ENCODE measurements around the gene KIF15. TPM values are rescaled to one million over a fixed set of nuclear protein-coding genes. Genes with fewer than 3 reads are reported as not detected.
"Not testable (repeated sequence)": the region's sequence is repeated elsewhere in the genome, so short reads cannot be mapped to it uniquely, and the experiment has no call there.

Gene KIF15
- total RNA-seq, 2 experiments from 2014 or later = 38.1 to 41.9 TPM

GRCh38 chr3:44833394-44833793 is 71.8 kb downstream of the KIF15 start:
- ChIA-PET POLR2A (no interaction called here), CTCF (no interaction called here)
- DNase-seq (no peak), ATAC-seq (no peak)
- Mint-ChIP-seq H3K4me3 (no peak overlapping the region), H3K27ac (no peak overlapping the region), H3K9me3 (peaks cover 12% of the 10 kb centered on the region), H3K4me1 (ENCODE audit: low read depth) (no peaks in the 10 kb centered on the region), H3K27me3 (no peaks in the 10 kb centered on the region), H3K36me3 (ENCODE audit: low read depth) (peaks cover 51% of the 10 kb centered on the region)
- no peak for TF ChIP-seq CTCF (IDR thresholded peaks at IDR 0.05)
- intact Hi-C loops (cut with micrococcal nuclease) = no loop called here

DNA sequence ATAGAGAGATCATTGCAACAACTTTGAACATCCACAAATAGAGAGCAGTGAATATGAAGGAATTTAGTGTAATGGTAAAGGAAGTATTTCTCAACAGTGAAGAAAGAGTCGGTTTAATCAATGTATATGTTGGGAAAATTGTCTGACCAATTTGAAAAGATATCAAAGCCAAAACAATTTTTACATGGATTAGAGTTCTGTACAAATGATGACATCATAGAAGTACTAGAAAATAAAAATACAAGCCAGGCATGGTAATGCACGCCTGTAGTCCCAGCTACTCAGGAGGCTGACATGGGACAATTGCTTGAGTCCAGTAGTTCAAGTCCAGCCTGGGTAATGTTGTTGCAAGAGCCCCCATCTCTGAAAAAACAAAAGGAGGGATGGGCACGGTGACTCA is 74.1 kb downstream of the KIF15 start:
- H3K27me3 Mint-ChIP-seq = no peaks in the 10 kb centered on the region
- no peaks in the 10 kb centered on the region for H3K4me1 Mint-ChIP-seq (ENCODE audit: low read depth)
- no peak overlapping the region for H3K4me3 Mint-ChIP-seq
- ATAC-seq = no peak
- no peak overlapping the region for H3K27ac Mint-ChIP-seq
- intact Hi-C loops (cut with micrococcal nuclease) = no loop called here
- ChIA-PET POLR2A (no interaction called here), CTCF (no interaction called here)
- H3K36me3 Mint-ChIP-seq (ENCODE audit: low read depth) = peaks cover 54% of the 10 kb centered on the region
- H3K9me3 Mint-ChIP-seq = peaks cover 12% of the 10 kb centered on the region
- no peak for DNase-seq
- no peak for TF ChIP-seq CTCF (IDR thresholded peaks at IDR 0.05)

DNA sequence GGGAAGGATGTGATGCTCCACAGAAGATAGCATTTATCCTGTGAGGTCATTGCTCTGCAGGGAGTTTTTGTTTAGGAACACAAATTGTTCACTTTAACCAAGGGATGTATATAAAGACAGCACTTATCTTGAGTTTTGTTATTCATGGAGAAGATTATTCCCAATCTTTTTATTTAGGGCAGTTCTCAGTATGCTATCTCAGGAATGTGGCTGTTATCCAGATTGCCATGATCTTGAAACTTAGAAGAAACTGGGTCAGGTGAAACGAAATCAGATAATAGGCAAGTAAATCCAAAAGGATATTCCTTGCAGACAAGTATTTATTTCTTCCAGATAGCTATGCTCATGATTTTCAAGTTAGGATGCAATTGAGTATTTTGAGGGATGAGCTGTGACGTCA is 80.8 kb downstream of the KIF15 start:
- Mint-ChIP-seq H3K4me1 (ENCODE audit: low read depth) (no peaks in the 10 kb centered on the region), H3K36me3 (ENCODE audit: low read depth) (peaks cover 62% of the 10 kb centered on the region), H3K4me3 (no peak overlapping the region), H3K9me3 (peaks cover 2% of the 10 kb centered on the region), H3K27me3 (no peaks in the 10 kb centered on the region), H3K27ac (no peak overlapping the region)
- intact Hi-C loops (cut with micrococcal nuclease) = no loop called here
- ATAC-seq (no peak), DNase-seq (no peak)
- CTCF ChIA-PET = interaction anchor here (1.0 kb wide), 1 partner anchor 72 kb away, joined by 3 read pairs; no protein-coding TSS in a partner anchor
- TF ChIP-seq CTCF (IDR thresholded peaks at IDR 0.05) = no peak
- POLR2A ChIA-PET = no interaction called here

- H3K27me3 Mint-ChIP-seq = no peaks in the 10 kb centered on the region
- no peak overlapping the region for H3K27ac Mint-ChIP-seq
- H3K36me3 Mint-ChIP-seq (ENCODE audit: low read depth) = peaks cover 37% of the 10 kb centered on the region
- ATAC-seq = no peak
- DNase-seq = no peak
- H3K4me1 Mint-ChIP-seq (ENCODE audit: low read depth) = no peaks in the 10 kb centered on the region
- no peak overlapping the region for H3K4me3 Mint-ChIP-seq
- no peak for TF ChIP-seq CTCF (IDR thresholded peaks at IDR 0.05)
- POLR2A ChIA-PET = no interaction called here
- intact Hi-C loops (cut with micrococcal nuclease) = no loop called here
- CTCF ChIA-PET = interaction anchor here (0.6 to 1.6 kb wide), 3 partner anchors 14 to 313 kb away, joined by 3 to 4 read pairs (median 4); no protein-coding TSS in a partner anchor
- no peaks in the 10 kb centered on the region for H3K9me3 Mint-ChIP-seq
Measured at GRCh38 chr3:44845528-44846520, 84.2 kb downstream of the KIF15 start.

DNA sequence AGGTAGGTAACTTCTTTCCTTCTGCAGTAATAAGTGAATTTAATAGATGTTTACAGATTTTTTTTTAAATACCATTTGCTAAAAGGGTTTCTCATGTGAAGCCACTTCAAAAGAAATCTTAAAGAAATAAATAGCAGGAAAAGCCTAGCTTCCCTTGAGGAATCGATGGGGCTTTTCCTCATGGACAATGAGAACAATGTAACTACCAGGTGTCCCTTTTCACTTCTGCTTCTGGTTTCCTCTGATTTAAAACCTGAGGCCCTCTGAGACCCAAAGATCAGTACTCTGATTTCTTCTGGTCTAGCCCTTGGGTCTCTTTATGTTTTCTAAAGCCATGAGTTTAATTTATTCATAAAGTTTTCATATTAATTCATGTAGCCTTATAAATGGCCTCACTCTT is 87.0 kb downstream of the KIF15 start:
- ATAC-seq (no peak), DNase-seq (no peak)
- Mint-ChIP-seq H3K4me1 (ENCODE audit: low read depth) (no peaks in the 10 kb centered on the region), H3K27ac (no peak overlapping the region), H3K36me3 (ENCODE audit: low read depth) (peaks cover 30% of the 10 kb centered on the region), H3K27me3 (no peaks in the 10 kb centered on the region), H3K4me3 (no peak overlapping the region), H3K9me3 (no peaks in the 10 kb centered on the region)
- CTCF ChIA-PET = no interaction called here
- intact Hi-C loops (cut with micrococcal nuclease) = no loop called here
- TF ChIP-seq CTCF (IDR thresholded peaks at IDR 0.05) = no peak
- POLR2A ChIA-PET = no interaction called here

DNA sequence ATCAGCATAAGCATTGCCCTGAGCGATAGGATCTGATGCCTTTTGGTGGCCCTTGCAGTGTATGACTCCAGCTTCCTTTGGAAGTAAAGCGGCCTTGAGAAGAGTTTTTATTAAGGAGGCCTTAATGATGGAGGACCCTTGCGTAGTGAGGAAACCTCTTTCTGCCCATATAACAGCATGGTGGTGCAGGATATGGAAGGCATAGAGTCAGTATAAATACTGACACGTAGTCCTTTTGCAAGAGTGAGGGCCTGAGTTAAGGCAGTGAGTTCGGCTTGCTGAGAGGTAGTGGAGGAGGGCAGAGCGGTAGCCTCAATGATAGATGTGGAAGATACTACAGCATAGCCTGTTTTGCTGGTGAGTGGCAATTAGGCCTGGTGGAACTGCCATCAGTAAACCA is 95.1 kb downstream of the KIF15 start:
- intact Hi-C loops (cut with micrococcal nuclease); ATAC-seq; H3K4me1 Mint-ChIP-seq (ENCODE audit: low read depth); H3K36me3 Mint-ChIP-seq (ENCODE audit: low read depth); H3K4me3 Mint-ChIP-seq; H3K27ac Mint-ChIP-seq; DNase-seq; H3K9me3 Mint-ChIP-seq; CTCF ChIA-PET; H3K27me3 Mint-ChIP-seq; POLR2A ChIA-PET: not testable (repeated sequence)

Measured in activated CD8-positive, alpha-beta T cell treated with anti-CD3 and anti-CD28 coated beads for 36 hours (primary cell).